Parathyroid adenoma (tissue), 2 donors: ENCODE data around the gene PLCXD3.

ENCODE experiments used
- H2AFZ ChIP-seq: fragments of 300-600 bp; sonication (generic); one replicate; pipeline ENCODE4 v1.7.0; 2017; ENCODE audit warnings: antibody characterized with exemption, mild to moderate bottlenecking
- H3K27ac ChIP-seq: fragments of 300-600 bp; sonication (generic); one replicate; pipeline ENCODE4 v1.7.0; 2017
- H3K27me3 ChIP-seq: fragments of 300-600 bp; sonication (generic); one replicate; pipeline ENCODE4 v1.7.0; 2017; ENCODE audit warnings: low read length; ENCODE audit not compliant: control insufficient read depth, insufficient read depth
- H3K36me3 ChIP-seq: fragments of 300-600 bp; sonication (generic); one replicate; pipeline ENCODE4 v1.7.0; 2017; ENCODE audit warnings: low read length; ENCODE audit not compliant: control insufficient read depth, insufficient read depth
- H3K4me1 ChIP-seq: fragments of 300-600 bp; sonication (generic); one replicate; pipeline ENCODE4 v1.7.0; 2017; ENCODE audit warnings: control low read depth
- H3K4me2 ChIP-seq: fragments of 300-600 bp; sonication (generic); one replicate; pipeline ENCODE4 v1.7.0; 2017; ENCODE audit warnings: low read length
- H3K4me3 ChIP-seq: fragments of 300-600 bp; sonication (generic); one replicate; pipeline ENCODE4 v1.7.0; 2017; ENCODE audit warnings: low read depth, low read length
- H3K79me2 ChIP-seq: fragments of 300-600 bp; sonication (generic); one replicate; pipeline ENCODE4 v1.7.0; 2017; ENCODE audit warnings: control low read depth
- H3K9ac ChIP-seq: fragments of 300-600 bp; sonication (generic); one replicate; pipeline ENCODE4 v1.7.0; 2017; ENCODE audit warnings: mild to moderate bottlenecking
- H3K9me3 ChIP-seq: fragments of 300-600 bp; sonication (generic); one replicate; pipeline ENCODE4 v1.7.0; 2017; ENCODE audit warnings: low read length; ENCODE audit not compliant: control insufficient read depth
- TF ChIP-seq, protein P1 (sequence below): fragments of 300-600 bp; sonication (generic); IDR thresholded peaks from one replicate; pipeline ENCODE4 v1.7.0; 2017; ENCODE audit warnings: antibody characterized with exemption, mild to moderate bottlenecking
- donor health status: primary hyperparathyroidism.

The PLCXD3 gene

GRCh38 chr5:41511241-41511640 is 840 bp upstream of the PLCXD3 start:
- H3K27ac ChIP-seq = no peak overlapping the region
- TF ChIP-seq, protein P1, sequence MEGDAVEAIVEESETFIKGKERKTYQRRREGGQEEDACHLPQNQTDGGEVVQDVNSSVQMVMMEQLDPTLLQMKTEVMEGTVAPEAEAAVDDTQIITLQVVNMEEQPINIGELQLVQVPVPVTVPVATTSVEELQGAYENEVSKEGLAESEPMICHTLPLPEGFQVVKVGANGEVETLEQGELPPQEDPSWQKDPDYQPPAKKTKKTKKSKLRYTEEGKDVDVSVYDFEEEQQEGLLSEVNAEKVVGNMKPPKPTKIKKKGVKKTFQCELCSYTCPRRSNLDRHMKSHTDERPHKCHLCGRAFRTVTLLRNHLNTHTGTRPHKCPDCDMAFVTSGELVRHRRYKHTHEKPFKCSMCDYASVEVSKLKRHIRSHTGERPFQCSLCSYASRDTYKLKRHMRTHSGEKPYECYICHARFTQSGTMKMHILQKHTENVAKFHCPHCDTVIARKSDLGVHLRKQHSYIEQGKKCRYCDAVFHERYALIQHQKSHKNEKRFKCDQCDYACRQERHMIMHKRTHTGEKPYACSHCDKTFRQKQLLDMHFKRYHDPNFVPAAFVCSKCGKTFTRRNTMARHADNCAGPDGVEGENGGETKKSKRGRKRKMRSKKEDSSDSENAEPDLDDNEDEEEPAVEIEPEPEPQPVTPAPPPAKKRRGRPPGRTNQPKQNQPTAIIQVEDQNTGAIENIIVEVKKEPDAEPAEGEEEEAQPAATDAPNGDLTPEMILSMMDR = no peak
- H3K4me3 ChIP-seq = no peak overlapping the region

GRCh38 chr5:41509399-41510175 is 814 bp downstream of the PLCXD3 start:
- TF ChIP-seq, protein P1 = no peak
- peak overlapping the region; percentile 31 for H3K4me3 ChIP-seq
- no peaks in the 10 kb centered on the region for H3K79me2 ChIP-seq
- H3K27me3 ChIP-seq = no peaks in the 10 kb centered on the region
- H2AFZ ChIP-seq = no peak overlapping the region
- H3K4me1 ChIP-seq = no peaks in the 10 kb centered on the region
- no peaks in the 10 kb centered on the region for H3K36me3 ChIP-seq
- H3K9me3 ChIP-seq = no peaks in the 10 kb centered on the region
- no peak overlapping the region for H3K27ac ChIP-seq
- H3K9ac ChIP-seq = no peak overlapping the region
- peak overlapping the region; percentile 71 for H3K4me2 ChIP-seq

More at GRCh38 chr5:41511241-41511640, 840 bp upstream of the PLCXD3 start:
- H3K79me2 ChIP-seq = no peaks in the 10 kb centered on the region
- no peaks in the 10 kb centered on the region for H3K27me3 ChIP-seq
- H3K4me2 ChIP-seq = no peak overlapping the region
- H3K9ac ChIP-seq = no peak overlapping the region
- no peaks in the 10 kb centered on the region for H3K9me3 ChIP-seq
- no peaks in the 10 kb centered on the region for H3K36me3 ChIP-seq
- no peaks in the 10 kb centered on the region for H3K4me1 ChIP-seq
- no peak overlapping the region for H2AFZ ChIP-seq

GRCh38 chr5:41508696-41509398 is 1.6 kb downstream of the PLCXD3 start:
- Histone ChIP-seq H2AFZ (no peak overlapping the region), H3K9ac (no peak overlapping the region), H3K4me3 (no peak overlapping the region), H3K4me1 (no peaks in the 10 kb centered on the region), H3K9me3 (no peaks in the 10 kb centered on the region), H3K36me3 (no peaks in the 10 kb centered on the region), H3K27me3 (no peaks in the 10 kb centered on the region), H3K27ac (no peak overlapping the region), H3K79me2 (no peaks in the 10 kb centered on the region), H3K4me2 (no peak overlapping the region)
- TF ChIP-seq, protein P1 = no peak

DNA sequence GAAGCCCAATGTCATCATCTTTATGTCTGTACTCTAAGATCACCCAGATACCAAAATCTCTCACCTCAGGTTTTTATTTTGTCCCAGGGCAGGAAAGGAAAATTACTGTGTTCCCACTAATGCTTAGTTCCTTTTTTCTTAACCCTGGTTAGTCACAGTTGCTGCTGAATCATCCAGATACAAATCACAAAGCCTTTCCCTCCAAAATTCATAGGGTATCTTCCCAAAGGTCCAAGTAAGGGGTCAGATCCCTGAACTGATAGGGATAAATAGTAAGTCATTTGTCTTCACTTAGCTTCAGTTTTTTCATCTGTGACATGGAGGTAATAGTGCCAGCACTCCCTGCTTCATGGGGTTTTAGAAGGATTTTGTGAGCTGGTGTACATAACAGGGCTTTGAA is 2.2 kb downstream of the PLCXD3 start:
- Histone ChIP-seq H3K27ac (no peak overlapping the region), H3K36me3 (no peaks in the 10 kb centered on the region), H3K79me2 (no peaks in the 10 kb centered on the region), H3K27me3 (no peaks in the 10 kb centered on the region), H3K9ac (no peak overlapping the region), H2AFZ (no peak overlapping the region), H3K4me3 (no peak overlapping the region), H3K4me1 (no peaks in the 10 kb centered on the region), H3K9me3 (no peaks in the 10 kb centered on the region), H3K4me2 (no peak overlapping the region)
- TF ChIP-seq, protein P1 = no peak
